ENCODE data around the gene CCDC174.
"Not testable (repeated sequence)": the region's sequence is repeated elsewhere in the genome, so short reads cannot be mapped to it uniquely, and the experiment has no call there.

Gene CCDC174

DNA sequence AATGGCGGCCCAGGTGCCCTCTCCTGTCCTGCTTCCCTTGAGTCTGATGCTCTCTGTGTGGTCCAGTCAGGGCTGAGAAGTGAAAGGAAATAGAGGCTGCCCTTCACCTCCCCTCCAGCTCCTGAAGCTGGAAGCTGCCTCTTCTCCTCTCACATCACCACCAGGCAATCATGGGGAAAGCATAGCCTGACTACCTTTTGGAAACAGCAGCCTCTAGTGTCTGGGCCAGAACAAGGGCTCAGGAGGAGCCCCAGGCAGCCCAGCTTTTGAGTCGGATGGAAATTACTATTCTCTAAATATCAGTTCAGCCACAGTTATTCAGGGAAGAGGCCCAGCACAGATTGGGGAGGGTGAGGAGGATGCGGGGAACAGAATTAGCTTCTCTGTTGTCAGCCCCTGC, 43.3 kb upstream of the CCDC174 start:
- no peak for DNase-seq (ENCODE audit: low spot score)
- TF ChIP-seq, protein P1, sequence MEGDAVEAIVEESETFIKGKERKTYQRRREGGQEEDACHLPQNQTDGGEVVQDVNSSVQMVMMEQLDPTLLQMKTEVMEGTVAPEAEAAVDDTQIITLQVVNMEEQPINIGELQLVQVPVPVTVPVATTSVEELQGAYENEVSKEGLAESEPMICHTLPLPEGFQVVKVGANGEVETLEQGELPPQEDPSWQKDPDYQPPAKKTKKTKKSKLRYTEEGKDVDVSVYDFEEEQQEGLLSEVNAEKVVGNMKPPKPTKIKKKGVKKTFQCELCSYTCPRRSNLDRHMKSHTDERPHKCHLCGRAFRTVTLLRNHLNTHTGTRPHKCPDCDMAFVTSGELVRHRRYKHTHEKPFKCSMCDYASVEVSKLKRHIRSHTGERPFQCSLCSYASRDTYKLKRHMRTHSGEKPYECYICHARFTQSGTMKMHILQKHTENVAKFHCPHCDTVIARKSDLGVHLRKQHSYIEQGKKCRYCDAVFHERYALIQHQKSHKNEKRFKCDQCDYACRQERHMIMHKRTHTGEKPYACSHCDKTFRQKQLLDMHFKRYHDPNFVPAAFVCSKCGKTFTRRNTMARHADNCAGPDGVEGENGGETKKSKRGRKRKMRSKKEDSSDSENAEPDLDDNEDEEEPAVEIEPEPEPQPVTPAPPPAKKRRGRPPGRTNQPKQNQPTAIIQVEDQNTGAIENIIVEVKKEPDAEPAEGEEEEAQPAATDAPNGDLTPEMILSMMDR (IDR thresholded peaks at IDR 0.05; ENCODE audit: extremely low read depth, missing control alignments): no peak

DNA sequence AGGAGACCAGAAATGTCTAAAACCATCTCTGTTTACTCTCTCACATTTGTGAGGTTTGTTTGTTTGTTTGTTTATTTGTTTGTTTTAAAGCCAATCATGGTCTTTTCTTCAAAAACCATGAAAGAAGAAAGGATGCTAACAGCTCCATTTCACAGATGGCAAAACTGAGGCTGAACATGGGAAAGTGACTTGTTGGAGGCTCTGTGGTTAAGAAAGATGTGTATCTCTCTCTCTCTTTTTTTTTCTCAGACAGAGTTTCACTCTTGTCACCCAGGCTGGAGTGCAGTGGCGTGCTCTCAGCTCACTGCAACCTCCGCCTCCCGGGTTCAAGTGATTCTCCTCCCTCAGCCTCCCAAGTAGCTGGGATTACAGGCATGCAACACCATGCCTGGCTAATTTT, 42.5 kb upstream of the CCDC174 start:
- not testable (repeated sequence) for DNase-seq (ENCODE audit: low spot score)

DNA sequence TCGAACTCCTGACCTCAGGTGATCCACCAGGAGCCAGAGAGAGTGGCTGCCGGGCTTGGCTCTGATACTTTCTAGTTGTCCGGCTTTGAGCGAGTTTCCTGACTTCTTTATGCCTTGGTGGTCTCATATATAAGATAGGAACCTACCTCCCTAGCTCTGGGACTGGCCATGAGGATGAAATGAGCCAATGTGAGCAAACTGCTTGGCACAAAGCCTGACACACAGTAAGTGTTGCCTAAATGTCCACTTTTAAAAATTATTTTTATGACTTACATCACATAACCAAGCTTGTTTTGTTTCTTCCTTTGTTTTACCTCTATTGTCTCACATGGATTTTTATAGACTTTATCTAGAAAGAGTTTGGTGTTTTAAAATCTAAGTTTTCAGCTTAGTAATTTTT, 42.1 kb upstream of the CCDC174 start:
- no peak for DNase-seq (ENCODE audit: low spot score)
- TF ChIP-seq, protein P1 (IDR thresholded peaks at IDR 0.05; ENCODE audit: extremely low read depth, missing control alignments): no peak

DNA sequence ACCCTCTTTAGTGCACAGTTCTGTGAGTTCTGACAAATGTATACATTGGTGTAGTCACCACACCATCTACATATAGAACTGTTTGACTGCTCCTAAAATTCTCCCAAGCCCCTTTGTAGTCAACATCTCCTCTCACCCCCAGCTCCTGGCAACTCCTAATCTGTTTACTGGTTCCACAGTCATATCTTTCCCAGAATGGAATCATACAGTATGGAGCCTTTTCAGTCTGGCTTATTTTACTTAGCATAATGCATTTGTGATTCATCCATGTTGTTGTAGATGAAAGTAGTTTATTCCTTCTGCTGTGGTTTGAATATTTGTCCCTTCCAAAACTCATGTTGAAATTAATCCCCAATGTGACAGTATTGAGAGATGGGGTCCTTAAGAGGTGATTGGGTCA, 41.6 kb upstream of the CCDC174 start:
- TF ChIP-seq, protein P1 (IDR thresholded peaks at IDR 0.05; ENCODE audit: extremely low read depth, missing control alignments): no peak

DNA sequence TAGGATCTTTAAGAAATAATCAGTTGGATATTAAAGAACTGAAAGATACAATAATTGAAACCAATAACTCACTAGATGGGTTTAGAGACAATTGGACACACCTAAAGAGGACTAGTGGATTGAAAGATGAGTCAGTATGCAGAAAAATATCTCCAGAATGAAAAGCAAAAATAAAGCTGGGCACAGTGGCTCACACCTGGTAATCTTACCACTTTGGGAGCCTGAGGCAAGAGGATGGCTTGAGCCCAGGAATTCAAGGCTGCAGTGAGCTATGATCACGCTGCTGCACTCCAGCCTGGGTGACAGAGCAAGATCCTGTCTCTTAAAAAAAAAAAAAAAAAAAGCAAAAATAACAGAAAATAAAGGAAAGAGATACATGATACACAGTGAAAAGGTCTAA, 37.4 kb upstream of the CCDC174 start:
- TF ChIP-seq, protein P1 (IDR thresholded peaks at IDR 0.05; ENCODE audit: extremely low read depth, missing control alignments): no peak
- no peak for DNase-seq (ENCODE audit: low spot score)

More for the DNA sequence above, 41.6 kb upstream of the CCDC174 start:
- DNase-seq (ENCODE audit: low spot score): no peak

DNA sequence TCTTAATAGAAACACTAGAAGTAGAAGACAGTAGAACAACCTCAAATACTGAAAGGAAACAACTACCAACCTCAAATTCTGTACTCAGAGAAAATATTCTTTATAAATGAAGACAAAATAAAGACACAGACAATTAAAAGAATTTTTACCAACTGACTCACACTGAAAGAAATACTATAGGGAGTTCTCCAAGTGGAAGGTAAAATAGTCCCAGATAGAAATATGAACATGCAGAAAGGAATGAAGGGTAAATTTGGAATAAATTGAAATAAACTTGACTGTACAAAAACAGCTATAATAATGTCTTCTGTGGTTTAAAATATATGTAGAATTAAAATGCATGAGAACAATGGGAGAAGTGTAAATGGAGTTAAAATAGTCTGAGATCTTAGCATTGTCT, 36.7 kb upstream of the CCDC174 start:
- TF ChIP-seq, protein P1 (IDR thresholded peaks at IDR 0.05; ENCODE audit: extremely low read depth, missing control alignments): no peak
- DNase-seq (ENCODE audit: low spot score): no peak

DNA sequence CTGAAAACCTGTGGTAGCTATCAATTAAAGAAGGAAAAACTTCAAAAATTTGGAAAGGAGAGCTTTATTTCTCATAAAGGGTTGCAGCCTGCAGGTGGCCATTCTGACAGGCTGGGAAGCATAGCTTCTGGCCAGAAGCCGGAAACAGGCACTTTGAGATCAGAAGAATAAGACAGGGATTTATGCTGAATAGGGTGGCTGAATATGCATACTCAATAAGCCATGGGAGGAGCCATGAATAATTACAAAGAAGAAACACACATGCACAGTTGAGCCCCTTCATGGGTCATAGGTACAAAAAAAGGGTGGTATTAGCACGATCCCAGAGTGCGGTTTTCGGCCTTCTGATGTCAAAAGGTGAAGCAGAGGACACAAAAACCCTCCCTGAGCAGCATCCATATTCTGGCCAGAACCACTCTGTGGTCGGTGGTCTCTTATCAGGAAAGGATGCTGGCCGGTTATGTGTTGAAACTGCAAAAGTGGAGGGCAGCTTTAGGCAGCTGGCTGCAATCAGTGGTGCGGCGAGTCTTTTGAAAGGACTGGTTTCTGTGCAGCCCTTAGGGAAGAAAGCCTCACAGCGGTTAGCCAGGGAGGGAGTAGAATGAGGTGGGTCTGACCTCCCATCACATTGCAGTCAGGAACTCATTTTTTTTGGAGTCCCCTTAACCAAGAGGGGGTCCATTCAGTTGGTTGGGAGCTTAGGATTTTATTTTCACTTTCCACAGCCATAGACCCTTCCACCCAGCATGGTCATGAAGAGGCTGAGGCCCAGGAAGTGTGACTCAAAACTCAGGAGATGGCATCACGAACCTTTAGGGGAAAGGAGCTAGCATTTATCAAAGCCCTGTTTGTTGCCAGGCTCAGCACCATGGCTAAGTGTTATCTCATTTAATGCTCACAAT, 34.7 kb upstream of the CCDC174 start:
- TF ChIP-seq, protein P1 (IDR thresholded peaks at IDR 0.05; ENCODE audit: extremely low read depth, missing control alignments): no peak
- DNase-seq (ENCODE audit: low spot score): no peak

Data from GM20000 (cell line).